Natural killer cell (primary cell): Measurements from ENCODE around the gene CCDC201. TPM values are rescaled to one million over a fixed set of nuclear protein-coding genes. Genes with fewer than 3 reads are reported as not detected.

Experiments used
- ATAC-seq, 3 donors: fragments of 150-1000 bp in 2 of 3; fragments of 200-7000 bp in 1 of 3; cut with Tn5 transposase; 1 replicate in 1 of 3; 2 replicates in 2 of 3; pipeline ENCODE4 v1.10.0; 2021; ENCODE audit warnings: mild to moderate bottlenecking in 2 of 3, moderate library complexity in 2 of 3
- DNase-seq, 2 donors: peaks; one replicate each; pipeline versions ENCODE4 v3.0.0 to v3.0.0-alpha.2; 2013 to 2021; ENCODE audit warnings: mixed read lengths in 1 of 2
- H3K27ac ChIP-seq: one replicate; pipeline ENCODE4 v1.5.1; 2013; ENCODE audit warnings: mild to moderate bottlenecking, low read length
- H3K27me3 ChIP-seq: one replicate; pipeline ENCODE4 v1.6.1; 2013; ENCODE audit warnings: low read length; ENCODE audit not compliant: control insufficient read depth, insufficient read depth
- H3K36me3 ChIP-seq: one replicate; pipeline ENCODE4 v1.6.1; 2013; ENCODE audit warnings: low read length; ENCODE audit not compliant: control insufficient read depth, insufficient read depth
- H3K4me1 ChIP-seq: one replicate; pipeline ENCODE4 v1.6.1; 2013; ENCODE audit warnings: low read length; ENCODE audit not compliant: control insufficient read depth, insufficient read depth
- H3K4me3 ChIP-seq: one replicate; pipeline ENCODE4 v1.5.1; 2013; ENCODE audit warnings: low read length
- H3K9me3 ChIP-seq: one replicate; pipeline ENCODE4 v1.6.1; 2013; ENCODE audit warnings: low read length; ENCODE audit not compliant: control insufficient read depth, insufficient read depth
- H3K27ac Mint-ChIP-seq, 2 donors: one replicate each; pipeline ENCODE4 v1.8.0; 2022; ENCODE audit warnings: mild to moderate bottlenecking in 2 of 2, mixed read lengths in 2 of 2, moderate library complexity in 1 of 2
- H3K27me3 Mint-ChIP-seq, 2 donors: one replicate each; pipeline ENCODE4 v1.8.0; 2022; ENCODE audit warnings: low read depth in 2 of 2, mixed read lengths in 2 of 2
- H3K36me3 Mint-ChIP-seq: one replicate; pipeline ENCODE4 v1.8.0; 2022; ENCODE audit warnings: mixed read lengths
- H3K4me1 Mint-ChIP-seq, 2 donors: one replicate each; pipeline ENCODE4 v1.8.0; 2022; ENCODE audit warnings: mixed read lengths in 2 of 2
- H3K4me3 Mint-ChIP-seq: one replicate; pipeline ENCODE4 v1.8.0; 2022; ENCODE audit warnings: mild to moderate bottlenecking, moderate library complexity, mixed read lengths
- H3K9me3 Mint-ChIP-seq, 2 donors: one replicate each; pipeline ENCODE4 v1.8.0; 2022; ENCODE audit warnings: mixed read lengths in 2 of 2
- WGBS: methylation state at CpG from one replicate; pipeline ENCODE4 v1.1.7; 2013; ENCODE audit warnings: missing lambda C conversion rate; ENCODE audit not compliant: insufficient coverage; 5-methylcytosine and 5-hydroxymethylcytosine counted together
- intact Hi-C: fragments of 100-400 bp; cut with micrococcal nuclease; formaldehyde crosslinking; loops from one replicate; pipeline ENCODE4 v1.14.2; 2022
- total RNA-seq, 4 donors: library from RNA; stranded (reverse); fragments of 120-200 nt in 1 of 4; gene quantifications; one replicate each; pipeline versions ENCODE4 v1.2.3 to v1.2.4, GENCODE V29; 2013 to 2022
- TF ChIP-seq, protein P1 (sequence below): fragments of 200-600 bp; IDR thresholded peaks from one replicate; pipeline ENCODE4 v1.8.0; 2022; ENCODE audit warnings: antibody characterized with exemption

The CCDC201 gene
- total RNA-seq, 3 donors from 2014 or later (not counting 1 experiment from before 2014, with no cell fraction given), result not detected

GRCh38 chr7:45914911-45915310, 42.0 kb upstream of the CCDC201 start:
- Histone ChIP-seq H3K27ac (no peak overlapping the region), H3K4me3 (no peak overlapping the region), H3K4me1 (no peaks in the 10 kb centered on the region), H3K9me3 (no peaks in the 10 kb centered on the region), H3K27me3 (peaks cover 4% of the 10 kb centered on the region), H3K36me3 (no peaks in the 10 kb centered on the region)
- intact Hi-C loops, result no loop called here
- no peak for DNase-seq
- Mint-ChIP-seq H3K4me3 (no peak overlapping the region), H3K27ac (no peak overlapping the region), H3K4me1 (no peaks in the 10 kb centered on the region), H3K9me3 (no peaks in the 10 kb centered on the region), H3K27me3 (peaks cover 12 to 24% of the 10 kb centered on the region in 2 donors), H3K36me3 (no peaks in the 10 kb centered on the region)
- WGBS, result 90% methylated on average over 12 of the region's 12 CpGs
- no peak for ATAC-seq
- TF ChIP-seq, protein P1, sequence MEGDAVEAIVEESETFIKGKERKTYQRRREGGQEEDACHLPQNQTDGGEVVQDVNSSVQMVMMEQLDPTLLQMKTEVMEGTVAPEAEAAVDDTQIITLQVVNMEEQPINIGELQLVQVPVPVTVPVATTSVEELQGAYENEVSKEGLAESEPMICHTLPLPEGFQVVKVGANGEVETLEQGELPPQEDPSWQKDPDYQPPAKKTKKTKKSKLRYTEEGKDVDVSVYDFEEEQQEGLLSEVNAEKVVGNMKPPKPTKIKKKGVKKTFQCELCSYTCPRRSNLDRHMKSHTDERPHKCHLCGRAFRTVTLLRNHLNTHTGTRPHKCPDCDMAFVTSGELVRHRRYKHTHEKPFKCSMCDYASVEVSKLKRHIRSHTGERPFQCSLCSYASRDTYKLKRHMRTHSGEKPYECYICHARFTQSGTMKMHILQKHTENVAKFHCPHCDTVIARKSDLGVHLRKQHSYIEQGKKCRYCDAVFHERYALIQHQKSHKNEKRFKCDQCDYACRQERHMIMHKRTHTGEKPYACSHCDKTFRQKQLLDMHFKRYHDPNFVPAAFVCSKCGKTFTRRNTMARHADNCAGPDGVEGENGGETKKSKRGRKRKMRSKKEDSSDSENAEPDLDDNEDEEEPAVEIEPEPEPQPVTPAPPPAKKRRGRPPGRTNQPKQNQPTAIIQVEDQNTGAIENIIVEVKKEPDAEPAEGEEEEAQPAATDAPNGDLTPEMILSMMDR, result no peak

GRCh38 chr7:45912972-45913371, 40.1 kb upstream of the CCDC201 start:
- no peaks in the 10 kb centered on the region for H3K4me1 ChIP-seq
- Mint-ChIP-seq H3K4me1 (no peaks in the 10 kb centered on the region), H3K36me3 (no peaks in the 10 kb centered on the region), H3K4me3 (no peak overlapping the region), H3K27ac (no peak overlapping the region), H3K27me3 (peaks cover 20 to 21% of the 10 kb centered on the region in 2 donors), H3K9me3 (no peaks in the 10 kb centered on the region)
- ATAC-seq (no peak), DNase-seq (no peak)
- H3K27ac ChIP-seq, result no peak overlapping the region
- H3K9me3 ChIP-seq, result no peaks in the 10 kb centered on the region
- 72% methylated on average over 7 of the region's 7 CpGs for WGBS
- TF ChIP-seq, protein P1, result no peak
- intact Hi-C loops, result no loop called here
- H3K4me3 ChIP-seq, result no peak overlapping the region
- no peaks in the 10 kb centered on the region for H3K36me3 ChIP-seq
- no peaks in the 10 kb centered on the region for H3K27me3 ChIP-seq

- H3K4me1 ChIP-seq, result no peaks in the 10 kb centered on the region
- no peak overlapping the region for H3K27ac Mint-ChIP-seq
- no peaks in the 10 kb centered on the region for H3K27me3 ChIP-seq
- no peaks in the 10 kb centered on the region for H3K4me1 Mint-ChIP-seq
- H3K27ac ChIP-seq, result no peak overlapping the region
- no peaks in the 10 kb centered on the region for H3K9me3 Mint-ChIP-seq
- no peak overlapping the region for H3K4me3 ChIP-seq
- 90% methylated on average over 9 of the region's 9 CpGs for WGBS
- H3K36me3 ChIP-seq, result no peaks in the 10 kb centered on the region
- no peaks in the 10 kb centered on the region for H3K36me3 Mint-ChIP-seq
- intact Hi-C loops, result no loop called here
- TF ChIP-seq, protein P1, result no peak
- DNase-seq, result no peak
- H3K9me3 ChIP-seq, result no peaks in the 10 kb centered on the region
- H3K4me3 Mint-ChIP-seq, result no peak overlapping the region
- H3K27me3 Mint-ChIP-seq, result peaks cover 11 to 16% of the 10 kb centered on the region in 2 donors
- no peak for ATAC-seq
Observed at GRCh38 chr7:45911311-45911710, 38.4 kb upstream of the CCDC201 start.

DNA sequence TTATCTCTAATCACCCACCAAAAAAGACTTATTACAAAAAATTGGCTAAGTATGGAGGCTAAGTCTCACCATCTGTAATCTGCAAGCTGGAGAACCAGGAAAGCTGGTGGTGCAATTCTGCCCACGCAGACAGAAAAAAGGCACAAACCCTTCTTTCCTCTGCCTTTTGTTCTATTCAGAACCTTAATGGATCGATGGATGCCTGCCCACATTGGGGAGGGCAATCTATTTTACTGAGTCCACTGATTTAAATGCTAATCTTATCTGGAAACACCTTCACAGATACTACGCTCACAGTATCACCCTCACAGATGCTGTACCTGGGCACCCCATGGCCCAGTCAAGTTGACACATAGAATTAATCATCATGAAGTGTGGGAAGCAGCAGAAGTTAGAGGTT, 38.0 kb upstream of the CCDC201 start:
- DNase-seq (no peak), ATAC-seq (no peak)
- no peaks in the 10 kb centered on the region for H3K36me3 ChIP-seq
- TF ChIP-seq, protein P1, result no peak
- intact Hi-C loops, result no loop called here
- Mint-ChIP-seq H3K9me3 (no peaks in the 10 kb centered on the region), H3K27me3 (peaks cover 11 to 12% of the 10 kb centered on the region in 2 donors), H3K4me1 (no peaks in the 10 kb centered on the region), H3K27ac (no peak overlapping the region), H3K36me3 (no peaks in the 10 kb centered on the region), H3K4me3 (no peak overlapping the region)
- no peaks in the 10 kb centered on the region for H3K4me1 ChIP-seq
- no peak overlapping the region for H3K27ac ChIP-seq
- 88% methylated on average over 3 of the region's 3 CpGs for WGBS
- no peaks in the 10 kb centered on the region for H3K27me3 ChIP-seq
- H3K4me3 ChIP-seq, result no peak overlapping the region
- H3K9me3 ChIP-seq, result no peaks in the 10 kb centered on the region
